GM21528 (cell line): Measurements from ENCODE around the gene ATOX1.
A peak's percentile ranks its signal among the peaks of the same experiment; 100 is the strongest.

Experiments used
- ATAC-seq: cut with Tn5 transposase; IDR thresholded peaks from one replicate; pipeline ENCODE4 v1.9.1; 2021; ENCODE audit warnings: mild to moderate bottlenecking, moderate library complexity; ENCODE audit not compliant: unreplicated experiment, low FRiP score

The ATOX1 gene

DNA sequence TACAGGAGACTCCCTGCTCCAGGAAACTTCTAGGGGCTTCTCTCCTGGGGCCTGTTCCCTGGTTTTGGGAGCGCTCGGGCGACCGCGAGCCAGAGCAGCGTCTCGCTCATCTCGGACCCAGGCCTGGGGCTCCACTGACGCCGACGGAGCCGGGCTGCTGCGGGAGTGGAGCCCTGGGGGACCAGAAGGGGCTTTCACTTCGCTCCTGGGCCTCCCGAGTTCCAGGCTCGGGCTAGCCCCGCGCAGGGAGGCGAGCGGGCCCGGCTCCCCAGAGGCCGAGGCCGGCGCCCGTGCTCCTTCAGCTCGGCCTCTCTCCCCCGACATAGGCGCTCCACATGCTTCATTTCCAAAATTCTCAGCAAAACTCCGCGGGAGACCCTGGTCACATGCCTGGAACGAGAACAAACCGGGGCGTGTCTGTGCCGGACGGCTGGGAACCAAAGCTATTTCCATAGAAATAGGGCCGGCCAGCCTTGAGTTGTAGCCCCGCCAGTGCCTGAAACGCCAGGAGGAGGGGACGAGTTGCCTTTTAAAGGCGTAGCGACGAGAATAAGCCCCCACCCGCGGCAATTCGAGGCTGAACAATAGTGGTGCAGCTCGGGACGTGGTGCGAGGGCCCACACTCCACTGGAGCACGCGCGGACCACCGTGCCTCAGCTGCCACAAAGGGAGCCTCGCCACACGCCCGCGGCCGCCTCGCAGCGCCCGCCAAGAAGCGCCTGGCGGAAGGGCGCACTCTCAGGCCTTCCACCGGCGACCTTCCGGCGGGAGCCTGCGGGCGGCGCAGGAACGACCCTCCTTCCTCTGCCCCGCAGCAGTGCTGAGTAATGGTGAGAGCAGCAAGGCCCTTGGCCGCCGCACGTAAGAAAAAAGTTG is 12.2 kb upstream of the ATOX1 start:
- peak; percentile 38 for ATAC-seq

DNA sequence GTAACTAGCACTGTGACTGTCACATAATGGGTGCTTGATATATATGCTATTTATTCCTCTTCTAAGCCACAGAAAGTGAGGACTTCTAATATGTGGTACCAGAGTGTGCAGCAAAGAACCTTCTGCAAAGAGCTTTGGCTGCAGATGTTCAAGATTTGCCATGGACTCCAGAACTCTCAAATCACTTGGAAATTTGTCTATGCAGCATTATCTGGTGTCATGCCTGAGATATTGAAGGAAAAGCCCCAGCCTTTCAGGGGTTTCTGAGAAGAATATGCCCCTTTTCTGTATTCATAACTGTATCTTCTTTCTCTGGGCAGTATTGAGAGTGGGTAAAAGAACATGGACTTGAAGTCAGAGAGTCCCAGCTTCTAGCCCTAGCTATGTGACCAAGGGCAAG is 8.5 kb upstream of the ATOX1 start:
- no peak for ATAC-seq

DNA sequence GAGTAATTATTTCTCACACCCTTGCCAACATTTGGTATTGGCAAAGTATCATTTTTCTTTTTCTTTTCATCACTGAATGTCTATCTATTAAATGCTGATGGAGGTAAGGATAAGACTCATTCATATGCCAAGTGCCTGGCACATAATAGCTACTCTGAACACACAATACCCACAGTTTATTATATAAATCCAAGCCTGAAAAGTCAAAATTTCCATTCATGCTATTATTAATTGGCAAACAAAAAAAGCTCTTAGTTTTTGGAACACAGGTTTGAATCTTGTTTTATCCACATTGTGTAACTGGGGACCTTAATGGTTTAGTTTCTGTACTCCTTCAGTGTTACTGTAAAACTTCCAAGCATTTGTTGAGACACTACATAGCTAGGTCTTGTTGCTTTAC is 6.4 kb upstream of the ATOX1 start:
- ATAC-seq, result no peak

DNA sequence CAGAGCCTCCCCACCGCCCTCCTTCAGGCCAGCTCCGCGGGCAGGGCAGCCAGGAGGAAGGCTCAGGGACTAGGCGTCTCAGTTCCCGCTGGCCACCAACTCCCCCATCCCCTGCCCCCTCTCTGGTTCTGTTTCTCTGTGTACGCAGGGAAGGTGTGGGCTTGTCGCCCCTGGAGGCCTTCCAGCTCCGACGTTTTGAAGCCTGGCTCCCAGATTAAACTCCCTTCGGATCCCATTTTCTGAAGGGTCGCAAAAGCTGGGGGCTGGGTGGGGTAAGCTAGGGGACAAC is 346 bp downstream of the ATOX1 start:
- ATAC-seq, result peak; percentile 32

DNA sequence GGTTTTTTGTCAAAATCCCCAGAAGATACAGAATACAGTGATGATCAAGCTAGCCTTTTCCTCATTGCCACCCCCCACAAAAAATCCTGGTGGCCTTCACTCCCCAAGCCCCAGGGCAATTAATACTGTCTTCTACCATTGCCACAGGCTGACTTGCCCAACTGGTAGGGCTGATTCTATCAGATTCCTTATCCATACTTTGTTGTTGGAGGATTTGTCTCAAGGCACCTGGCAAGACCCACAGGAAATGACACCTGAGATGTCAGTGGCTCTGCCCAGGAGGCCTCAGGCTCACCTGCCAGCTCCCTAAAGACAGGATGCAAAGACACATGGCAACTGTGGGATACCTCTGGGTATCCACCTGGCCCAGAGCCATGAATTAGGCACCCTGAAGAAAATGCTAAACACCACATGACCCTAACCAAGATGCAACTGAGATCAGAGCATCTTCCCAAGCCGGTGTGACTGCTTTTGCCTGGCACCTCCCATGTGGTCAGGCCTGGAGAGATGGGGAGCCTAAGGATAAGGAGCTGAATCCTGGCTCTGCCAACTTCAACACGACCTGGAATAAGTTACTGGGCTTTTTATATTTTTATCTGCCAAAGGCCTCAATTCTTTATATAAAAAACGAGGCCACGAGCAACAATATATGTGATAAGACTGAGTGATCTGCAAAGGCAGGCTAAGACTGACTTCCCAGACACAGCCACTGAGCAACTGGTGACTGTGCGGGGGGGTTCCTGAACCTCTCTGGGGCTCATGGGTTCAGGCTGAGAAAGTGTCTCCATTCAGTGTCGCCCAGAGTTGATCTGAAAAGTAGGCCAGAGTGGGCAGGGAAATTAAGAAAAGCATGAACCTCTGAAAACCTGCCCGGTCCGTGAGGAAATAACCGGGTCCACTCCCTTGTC is 944 bp downstream of the ATOX1 start:
- peak; percentile 39 for ATAC-seq

DNA sequence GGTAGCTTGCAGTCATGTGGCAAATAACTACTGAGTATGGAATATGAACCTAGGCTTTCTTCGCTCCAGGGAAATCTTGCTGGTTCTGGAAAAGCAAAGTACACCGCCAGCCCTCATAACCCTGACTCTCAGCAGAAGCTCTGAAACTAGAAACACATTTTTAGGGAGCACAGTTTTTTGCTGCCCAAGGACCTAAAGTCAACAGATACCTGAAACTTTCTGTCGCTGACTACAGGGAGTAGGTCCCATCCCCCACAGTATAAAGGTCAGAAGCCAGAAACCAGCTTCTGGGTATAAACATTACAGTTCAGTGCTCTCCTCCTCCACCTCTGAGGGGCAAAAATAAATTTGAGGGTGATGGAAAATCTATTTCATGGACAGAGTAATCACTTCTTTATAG is 3.0 kb downstream of the ATOX1 start:
- no peak for ATAC-seq

DNA sequence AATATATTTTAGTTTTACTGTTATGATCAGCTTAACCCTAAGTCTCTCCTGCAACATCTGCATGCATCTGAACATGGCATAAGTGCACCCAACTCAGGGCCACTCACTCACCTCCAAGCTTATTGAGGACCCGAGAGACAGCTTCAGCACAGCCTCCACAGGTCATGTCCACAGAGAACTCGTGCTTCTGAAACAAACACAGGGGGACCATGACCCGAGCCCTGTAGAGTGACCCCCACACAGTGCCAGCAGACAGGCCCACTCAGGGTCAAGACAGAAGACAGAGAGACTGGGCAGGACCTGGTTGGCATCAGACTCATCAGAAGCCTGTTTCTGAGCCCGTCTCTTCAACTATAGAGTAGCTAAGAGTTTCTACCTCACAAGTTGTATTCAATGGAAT is 6.8 kb downstream of the ATOX1 start:
- ATAC-seq, result no peak

DNA sequence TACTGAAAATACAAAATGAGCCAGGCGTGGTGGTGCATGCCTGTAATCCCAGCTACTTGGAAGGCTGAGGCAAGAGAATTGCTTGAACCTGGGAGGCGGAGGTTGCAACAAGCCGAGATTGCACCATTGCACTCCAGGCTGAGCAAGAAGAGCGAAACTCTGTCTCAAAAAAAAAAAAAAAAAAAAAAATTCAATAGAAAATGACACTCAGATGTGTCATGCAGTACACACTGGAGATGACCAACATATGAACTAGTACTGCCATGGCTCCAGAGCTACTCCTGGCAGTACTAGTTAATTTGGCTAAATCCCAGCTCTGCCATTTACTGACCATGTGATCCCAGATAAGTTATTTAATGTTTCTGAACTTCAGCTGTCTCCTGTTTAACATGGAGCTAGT is 7.3 kb downstream of the ATOX1 start:
- ATAC-seq, result no peak

DNA sequence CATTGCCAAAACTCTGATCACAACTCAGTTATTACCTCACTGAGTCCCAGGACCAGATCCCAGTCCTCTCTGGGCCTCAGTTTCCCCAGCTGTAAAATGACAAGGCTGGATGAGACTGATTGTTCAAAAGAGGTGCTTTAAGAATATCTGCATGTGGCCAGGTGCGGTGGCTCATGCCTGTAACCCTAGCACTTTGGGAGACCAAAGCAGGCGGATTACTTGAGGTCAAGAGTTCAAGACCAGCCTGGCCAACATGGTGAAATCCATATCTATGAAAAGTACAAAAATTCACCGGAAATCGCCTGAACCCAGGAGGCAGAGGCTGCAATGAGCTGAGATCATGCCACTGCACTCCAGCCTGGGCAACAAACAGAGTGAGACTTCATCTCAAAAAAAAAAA is 8.3 kb downstream of the ATOX1 start:
- no peak for ATAC-seq

DNA sequence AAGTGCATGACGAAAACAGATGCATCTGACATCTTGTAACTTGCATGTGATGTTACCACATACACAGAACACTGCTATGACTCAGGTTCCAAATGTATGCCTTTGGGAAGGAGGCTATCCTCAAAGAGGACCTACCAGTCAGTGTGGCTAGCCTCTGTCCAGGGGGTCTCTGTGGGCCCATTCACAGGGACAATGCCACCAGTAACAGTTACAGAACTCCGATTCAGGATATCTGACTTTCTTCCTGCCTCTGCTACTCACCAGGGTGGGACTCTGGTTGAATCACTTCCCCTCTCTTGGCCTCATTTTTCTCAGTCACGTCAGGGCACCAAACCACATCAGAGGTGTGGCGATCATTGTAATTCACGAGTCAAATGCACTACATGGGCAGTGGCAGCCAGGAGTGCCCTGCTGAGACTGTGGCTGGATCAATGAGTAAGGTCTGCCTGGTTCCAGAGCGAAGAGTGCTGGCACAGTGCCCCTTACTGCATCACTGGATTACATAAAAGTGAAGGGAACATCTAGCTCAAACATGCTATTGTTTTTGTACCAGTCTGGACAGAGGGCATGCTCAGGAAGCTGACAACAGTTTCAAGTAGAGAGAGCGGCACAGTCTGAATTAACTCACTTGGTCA is 13.2 kb downstream of the ATOX1 start:
- ATAC-seq, result no peak

DNA sequence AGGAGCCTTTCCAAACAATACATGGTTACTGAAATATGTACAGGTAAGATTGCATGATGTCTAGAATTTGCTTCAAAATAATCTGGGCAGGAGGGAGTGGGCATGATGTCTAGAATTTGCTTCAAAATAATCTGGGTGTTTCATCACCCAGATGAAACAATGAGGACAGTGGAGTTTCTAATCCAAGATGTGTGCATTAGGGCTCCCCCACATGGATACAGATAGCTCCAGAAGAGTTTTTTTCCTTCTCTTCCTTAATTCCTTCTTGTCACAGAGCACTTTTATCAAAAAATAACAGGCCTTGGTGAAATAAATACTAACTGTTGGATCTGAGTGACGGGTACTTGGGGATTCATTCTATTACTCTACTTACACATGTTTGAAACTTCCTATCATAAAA is 14.9 kb downstream of the ATOX1 start:
- no peak for ATAC-seq

DNA sequence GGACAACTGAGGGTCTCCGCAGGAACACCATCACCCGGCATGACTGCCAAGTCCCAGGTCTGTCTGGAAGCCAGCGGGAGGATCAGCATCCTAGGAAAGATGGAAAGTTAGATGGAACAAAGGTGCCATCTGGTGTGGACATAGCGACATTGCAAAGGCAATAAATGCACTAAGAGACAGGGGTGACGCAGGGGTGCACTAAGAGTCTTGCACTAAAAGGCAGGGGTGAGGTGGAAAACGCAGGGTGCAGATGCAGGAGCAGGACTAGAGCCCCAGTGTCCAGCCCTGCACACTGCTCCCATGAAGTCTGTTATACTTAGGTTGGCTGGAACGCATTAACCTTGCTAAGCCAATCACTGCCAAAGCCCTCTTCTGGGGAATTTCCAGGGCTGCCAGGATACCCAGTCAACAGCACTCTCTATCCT is 15.5 kb downstream of the ATOX1 start:
- ATAC-seq, result no peak

DNA sequence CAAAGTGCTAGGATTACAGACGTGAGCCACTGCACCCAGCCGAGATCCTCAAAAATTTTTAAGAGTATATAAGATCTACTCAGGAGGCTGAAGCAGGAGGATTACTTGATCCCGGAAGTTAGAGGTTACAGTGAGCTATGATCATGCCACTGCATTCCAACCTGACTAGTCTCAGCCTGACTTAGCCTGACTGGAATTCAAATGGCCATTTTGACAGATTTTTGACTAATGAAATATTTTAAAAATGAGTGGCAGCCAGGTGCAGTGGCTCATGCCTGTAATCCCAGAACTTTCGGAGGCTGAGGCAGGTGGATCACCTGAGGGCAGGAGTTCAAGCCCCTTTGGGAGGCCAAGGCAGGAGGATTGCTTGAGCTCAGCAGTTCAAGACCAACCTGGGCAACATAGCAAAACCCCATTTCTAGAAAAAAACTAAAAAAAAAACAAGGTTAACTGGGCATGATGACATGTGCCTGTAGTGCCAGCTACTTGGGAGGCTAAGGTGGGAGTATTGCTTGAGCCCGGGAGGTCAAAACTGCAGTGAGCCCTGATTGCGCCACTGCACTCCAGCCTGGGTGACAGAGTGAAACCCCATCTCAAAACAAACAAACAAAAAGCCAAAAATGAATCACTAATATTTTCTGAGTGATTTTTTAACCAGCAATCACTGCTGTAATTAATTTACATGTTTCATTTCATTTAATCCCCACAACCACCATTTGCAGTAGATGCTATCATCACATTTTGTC is 16.6 kb downstream of the ATOX1 start:
- ATAC-seq, result no peak

DNA sequence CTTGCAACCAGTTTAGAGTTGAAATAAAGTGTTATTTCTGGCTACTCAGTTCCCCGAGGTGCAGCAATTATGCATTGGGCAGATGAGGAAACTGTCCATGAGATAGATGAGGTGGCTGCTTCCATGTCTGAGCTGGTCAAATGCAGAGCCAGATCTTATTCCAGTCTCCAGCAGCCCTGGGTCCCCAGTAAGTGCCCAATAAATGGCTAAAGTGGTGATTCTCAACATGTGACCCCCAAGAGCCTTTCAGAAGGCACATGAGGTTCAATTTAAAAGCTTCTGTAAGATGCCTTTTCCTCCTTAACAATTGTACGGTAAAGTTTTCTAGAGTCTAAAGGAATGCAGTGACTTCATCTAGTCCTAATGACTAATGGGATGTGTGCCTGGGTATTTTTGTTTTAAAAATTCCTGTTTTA is 17.5 kb downstream of the ATOX1 start:
- ATAC-seq, result peak; percentile 9

DNA sequence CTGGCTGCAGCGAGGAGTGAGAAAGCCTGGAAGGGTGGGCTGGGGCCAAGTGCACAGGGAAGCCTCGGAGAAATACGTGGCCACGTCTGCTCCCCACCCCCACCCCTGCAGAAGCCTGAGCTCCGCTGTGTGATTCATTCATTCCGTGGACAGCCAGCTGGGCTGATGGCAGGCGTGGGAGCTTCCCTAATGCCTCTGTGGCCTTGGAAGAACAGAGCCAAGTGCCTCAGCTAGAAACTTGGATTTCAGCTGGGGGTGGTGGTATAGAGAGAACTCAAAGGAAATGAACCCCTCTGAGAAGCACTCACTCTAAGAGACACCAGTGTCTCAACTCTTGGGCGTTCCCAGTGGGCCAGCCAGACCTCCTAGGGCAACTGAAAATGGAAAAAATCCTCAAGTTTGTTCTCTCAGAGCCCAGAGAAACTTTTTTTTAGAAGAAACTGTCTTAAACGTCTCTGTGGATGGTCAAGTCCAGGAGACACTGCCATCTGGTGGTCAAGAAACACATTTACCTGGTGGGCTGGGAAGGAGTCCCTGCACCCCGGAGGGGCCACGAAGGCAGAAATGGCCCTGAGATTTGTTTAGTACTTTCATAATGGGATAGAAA is 18.0 kb downstream of the ATOX1 start:
- ATAC-seq, result peak; percentile 76

DNA sequence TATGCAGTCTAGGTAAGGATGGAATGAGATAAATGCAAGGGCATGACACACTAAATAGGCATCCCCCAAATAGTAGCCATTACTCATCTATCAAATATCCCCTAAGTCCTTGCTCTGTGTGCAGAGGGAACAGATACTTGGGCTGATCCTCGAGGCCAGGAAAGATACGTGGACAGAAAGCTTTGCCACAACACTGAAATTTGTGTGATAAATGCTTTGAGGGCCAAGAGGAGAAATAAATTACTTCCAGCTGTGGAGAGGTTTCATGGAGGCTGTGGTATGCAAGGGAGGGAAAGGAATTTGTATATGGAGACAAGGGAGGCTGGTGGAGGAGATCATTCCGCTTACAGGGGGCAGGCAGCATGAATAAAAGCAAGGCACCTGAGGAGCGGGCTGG is 18.5 kb downstream of the ATOX1 start:
- ATAC-seq, result no peak

DNA sequence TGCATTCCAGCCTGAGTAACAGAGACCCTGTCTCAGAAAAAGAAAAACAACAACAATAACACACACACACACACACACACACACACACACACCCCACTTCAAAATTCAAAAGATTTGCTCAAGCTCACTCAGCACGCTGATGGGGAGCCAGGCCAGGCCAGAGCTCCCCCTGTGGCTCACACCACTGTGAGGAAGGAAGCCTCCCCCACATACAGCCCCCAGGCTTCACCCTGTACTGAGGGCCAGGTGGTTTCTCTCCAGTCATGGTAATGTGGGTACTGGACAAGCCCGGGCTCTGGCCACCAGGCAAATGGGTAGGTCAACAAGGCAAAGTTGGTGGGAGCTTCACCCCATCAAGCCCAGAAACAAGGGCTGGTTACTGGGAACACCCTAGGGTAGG is 19.0 kb downstream of the ATOX1 start:
- ATAC-seq, result no peak

DNA sequence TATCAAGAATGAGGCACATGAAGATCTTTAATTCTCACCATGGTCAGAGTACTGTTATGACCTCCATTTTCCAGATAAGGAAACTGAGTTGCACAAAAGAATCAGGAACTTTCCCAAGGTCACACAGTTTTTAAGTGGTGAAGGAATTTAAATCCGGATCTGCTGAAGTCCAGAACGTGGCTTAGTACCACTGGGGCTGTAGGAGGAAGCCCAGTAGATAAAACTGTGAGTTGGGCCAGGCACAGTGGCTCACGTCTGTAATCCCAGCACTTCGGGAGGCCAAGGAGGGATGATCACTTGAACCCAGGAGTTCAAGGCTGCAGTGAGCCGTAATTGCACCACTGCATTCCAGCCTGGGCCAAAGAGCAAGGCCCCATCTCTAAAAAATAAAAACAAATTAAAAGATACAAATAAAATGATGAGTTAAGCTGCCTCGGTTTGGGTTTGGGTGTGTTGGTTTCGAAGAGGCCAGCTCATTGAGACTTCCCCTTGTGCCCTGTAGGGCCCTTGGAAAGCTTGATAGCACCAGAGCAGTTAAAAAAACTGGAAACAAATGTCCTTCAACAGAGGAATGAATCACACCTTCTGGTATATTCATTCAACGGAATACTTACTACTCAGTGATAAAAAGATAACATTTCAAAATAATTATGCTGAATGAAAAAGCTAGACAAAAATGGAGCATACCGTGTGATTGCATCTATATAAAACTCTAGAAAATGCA is 20.1 kb downstream of the ATOX1 start:
- no peak for ATAC-seq

DNA sequence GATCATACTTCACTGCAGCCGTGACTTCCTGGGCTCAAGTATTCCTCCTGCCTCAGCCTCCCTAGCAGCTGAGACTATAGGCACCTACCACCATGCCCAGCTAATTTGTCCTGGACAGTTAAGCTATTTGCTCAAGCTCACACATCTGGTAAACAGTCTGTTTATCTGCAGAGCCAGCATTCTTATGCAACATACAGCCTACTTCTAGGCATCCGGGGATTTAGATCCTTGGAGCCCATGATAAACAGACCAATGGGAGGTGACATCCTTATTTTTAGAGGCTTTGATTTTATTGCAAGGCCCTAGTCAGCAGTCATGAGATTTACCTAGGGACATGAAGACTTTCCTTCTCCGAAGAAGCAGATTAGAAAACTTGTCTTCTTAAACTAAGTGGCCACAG is 21.0 kb downstream of the ATOX1 start:
- ATAC-seq, result no peak

DNA sequence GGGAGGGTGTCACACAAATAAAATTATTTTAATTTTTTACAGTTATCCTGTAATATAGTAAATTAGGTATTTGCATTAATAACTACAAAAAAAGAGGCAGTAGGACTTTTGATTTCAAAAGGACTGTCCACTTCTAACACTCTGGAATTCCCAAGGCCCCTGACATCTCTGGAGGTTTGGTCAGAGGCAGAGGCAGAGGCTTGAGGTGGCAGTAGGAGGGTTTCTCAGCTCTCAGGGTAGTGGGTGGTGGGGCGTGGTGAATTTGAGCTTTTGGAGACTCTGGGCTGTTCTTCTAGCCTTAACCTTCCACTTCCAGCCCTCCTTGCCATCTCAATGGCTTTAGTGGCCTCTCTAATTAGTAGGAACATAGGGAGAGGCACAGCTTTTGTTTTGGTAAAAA is 22.8 kb downstream of the ATOX1 start:
- no peak for ATAC-seq
